Smooth muscle cell (in vitro differentiated cells): ENCODE results near the gene PTTG1IP. TPM values are rescaled to one million over a fixed set of nuclear protein-coding genes. Genes with fewer than 3 reads are reported as not detected.
"Not testable (repeated sequence)": the region's sequence is repeated elsewhere in the genome, so short reads cannot be mapped to it uniquely, and the experiment has no call there.

Experiments used
- DNase-seq: peaks from one replicate; lab custom pipeline; 2025; ENCODE audit not compliant: unreplicated experiment; lab: John Stamatoyannopoulos, UW
- H2AFZ ChIP-seq: fragments of 200-600 bp; sonication (generic); 2 replicates; pipeline ENCODE4 v1.6.0; 2016; ENCODE audit warnings: antibody characterized with exemption, low read depth, mild to moderate bottlenecking
- H3F3A ChIP-seq: fragments of 200-600 bp; sonication (generic); 2 replicates; pipeline ENCODE4 v1.6.0; 2017; ENCODE audit warnings: antibody characterized with exemption, low read depth
- H3K27ac ChIP-seq: fragments of 200-600 bp; sonication (generic); 2 replicates; pipeline ENCODE4 v1.5.1; 2016; ENCODE audit warnings: low read depth, mild to moderate bottlenecking
- H3K27me3 ChIP-seq: fragments of 200-600 bp; sonication (generic); 2 replicates; pipeline ENCODE4 v1.6.1; 2016; ENCODE audit warnings: low read depth, mild to moderate bottlenecking
- H3K36me3 ChIP-seq: fragments of 200-600 bp; sonication (generic); 2 replicates; pipeline ENCODE4 v1.5.1; 2016; ENCODE audit warnings: low read depth
- H3K4me1 ChIP-seq: fragments of 200-600 bp; sonication (generic); 2 replicates; pipeline ENCODE4 v1.5.1; 2016; ENCODE audit warnings: low read depth
- H3K4me2 ChIP-seq: fragments of 200-600 bp; sonication (generic); 2 replicates; pipeline ENCODE4 v1.6.0; 2016; ENCODE audit warnings: mild to moderate bottlenecking
- H3K4me3 ChIP-seq: fragments of 200-600 bp; sonication (generic); 2 replicates; pipeline ENCODE4 v1.5.1; 2016; ENCODE audit warnings: mild to moderate bottlenecking
- H3K79me2 ChIP-seq: fragments of 200-600 bp; sonication (generic); 2 replicates; pipeline ENCODE4 v1.6.0; 2016; ENCODE audit warnings: low read depth, mild to moderate bottlenecking
- H3K9ac ChIP-seq: fragments of 200-600 bp; sonication (generic); 2 replicates; pipeline ENCODE4 v1.6.0; 2016; ENCODE audit warnings: low read depth
- H3K9me3 ChIP-seq: fragments of 200-600 bp; sonication (generic); replicated peaks from 2 replicates; pipeline ENCODE4 v1.5.1; 2016; ENCODE audit warnings: low read depth
- H4K20me1 ChIP-seq: fragments of 200-600 bp; sonication (generic); 2 replicates; pipeline ENCODE4 v1.6.0; 2016; ENCODE audit warnings: low read depth
- CTCF ChIP-seq: fragments of 200-600 bp; sonication (generic); IDR thresholded peaks from 2 replicates; pipeline ENCODE4 v1.5.1; 2017; ENCODE audit warnings: borderline replicate concordance, mild to moderate bottlenecking, antibody characterized with exemption; ENCODE audit not compliant: insufficient read depth, poor library complexity, severe bottlenecking
- WGBS: methylation state at CpG from one replicate; pipeline ENCODE4 v1.1.7; 2016; ENCODE audit warnings: low lambda C conversion rate; 5-methylcytosine and 5-hydroxymethylcytosine counted together
- polyA plus RNA-seq: library from polyadenylated mRNA; unstranded; fragments of >200 nt; fragmentation: Nextera tagmentation; extraction: Ambion mirVana; gene quantifications from 2 replicates; pipeline ENCODE4 v1.2.1, GENCODE V29; 2016
- total RNA-seq: library from RNA; depleted of rRNA; stranded (reverse); fragments of >200 nt; gene quantifications from 2 replicates; pipeline ENCODE4 v1.2.3, GENCODE V29; 2014

PTTG1IP gene
- total and polyA plus RNA-seq, 2 experiments from 2014 or later, result 331 to 340 TPM

GRCh38 chr21:44913425-44914175, 40.1 kb upstream of the PTTG1IP start:
- TF ChIP-seq CTCF, result no peak
- 95% methylated on average over 7 of the region's 7 CpGs for WGBS
- H3K27ac ChIP-seq, result no peak overlapping the region
- H3K27me3 ChIP-seq, result no peaks in the 10 kb centered on the region
- no peak overlapping the region for H3K4me3 ChIP-seq
- DNase-seq, result no peak
- no peak overlapping the region for H2AFZ ChIP-seq
- H3K79me2 ChIP-seq, result no peaks in the 10 kb centered on the region
- no peaks in the 10 kb centered on the region for H3K36me3 ChIP-seq
- H4K20me1 ChIP-seq, result no peaks in the 10 kb centered on the region
- H3K9ac ChIP-seq, result no peak overlapping the region
- no peaks in the 10 kb centered on the region for H3K9me3 ChIP-seq
- no peaks in the 10 kb centered on the region for H3F3A ChIP-seq
- no peaks in the 10 kb centered on the region for H3K4me1 ChIP-seq
- H3K4me2 ChIP-seq, result no peak overlapping the region

GRCh38 chr21:44912506-44913412, 39.3 kb upstream of the PTTG1IP start:
- H3K9ac ChIP-seq, DNase-seq, H2AFZ ChIP-seq, H3K36me3 ChIP-seq, H4K20me1 ChIP-seq, H3K4me2 ChIP-seq, H3K4me3 ChIP-seq, H3K79me2 ChIP-seq, H3F3A ChIP-seq, H3K27ac ChIP-seq, H3K27me3 ChIP-seq, H3K9me3 ChIP-seq, H3K4me1 ChIP-seq: not testable (repeated sequence)
- WGBS, result 87% methylated on average over 20 of the region's 25 CpGs

GRCh38 chr21:44912158-44912473, 38.6 kb upstream of the PTTG1IP start:
- Histone ChIP-seq H3K79me2 (no peaks in the 10 kb centered on the region), H3K36me3 (no peaks in the 10 kb centered on the region), H3K9me3 (no peaks in the 10 kb centered on the region), H3K9ac (no peak overlapping the region), H3K4me1 (peaks cover 9% of the 10 kb centered on the region), H3K27ac (no peak overlapping the region), H3K4me2 (no peak overlapping the region), H3K4me3 (no peak overlapping the region), H2AFZ (no peak overlapping the region), H3F3A (no peaks in the 10 kb centered on the region), H3K27me3 (no peaks in the 10 kb centered on the region), H4K20me1 (no peaks in the 10 kb centered on the region)
- WGBS, result 95% methylated on average over 8 of the region's 8 CpGs
- TF ChIP-seq CTCF, result no peak
- no peak for DNase-seq

GRCh38 chr21:44911384-44912157, 38.1 kb upstream of the PTTG1IP start:
- DNase-seq, result no peak
- Histone ChIP-seq H4K20me1 (no peaks in the 10 kb centered on the region), H3K9ac (no peak overlapping the region), H2AFZ (no peak overlapping the region), H3K4me3 (no peak overlapping the region), H3F3A (no peaks in the 10 kb centered on the region), H3K9me3 (no peaks in the 10 kb centered on the region), H3K4me2 (no peak overlapping the region), H3K79me2 (no peaks in the 10 kb centered on the region), H3K27ac (no peak overlapping the region), H3K4me1 (peaks cover 9% of the 10 kb centered on the region), H3K36me3 (no peaks in the 10 kb centered on the region), H3K27me3 (no peaks in the 10 kb centered on the region)
- TF ChIP-seq CTCF, result no peak
- WGBS, result 94% methylated on average over 19 of the region's 19 CpGs
